ENCODE results near the gene IL4R. TPM values are rescaled to one million over a fixed set of nuclear protein-coding genes. Genes with fewer than 3 reads are reported as not detected.

IL4R gene
- total RNA-seq, 1 experiment from 2014 or later: 29.6 TPM

GRCh38 chr16:27281243-27281642, 32.5 kb upstream of the IL4R start:
- ChIA-PET POLR2A (no interaction called here), CTCF (no interaction called here)

GRCh38 chr16:27284865-27285675, 28.7 kb upstream of the IL4R start:
- TF ChIP-seq RAD21 (IDR thresholded peaks at IDR 0.05; ENCODE audit: low read depth): no peak
- TF ChIP-seq ELF1 (IDR thresholded peaks at IDR 0.05; ENCODE audit: borderline replicate concordance, low read depth): no peak
- TF ChIP-seq REST (IDR thresholded peaks at IDR 0.05; ENCODE audit: low read depth): no peak
- no peak for TF ChIP-seq SP1 (IDR thresholded peaks at IDR 0.05; ENCODE audit: low read depth)
- no peak for TF ChIP-seq CTCF (IDR thresholded peaks at IDR 0.05 in 2 of 3, conservative IDR thresholded peaks at IDR 0.05 in 1 of 3; ENCODE audit: borderline replicate concordance in 1 of 3, insufficient read depth in 1 of 3, low read depth in 2 of 3, low read length in 2 of 3)
- TF ChIP-seq ZNF274 (IDR thresholded peaks at IDR 0.05; ENCODE audit: low read depth, low read length): no peak
- TF ChIP-seq JUND (IDR thresholded peaks at IDR 0.05): no peak
- no peak for TF ChIP-seq FOSL1 (IDR thresholded peaks at IDR 0.05; ENCODE audit: low read depth)
- no peak for TF ChIP-seq CBX3 (IDR thresholded peaks at IDR 0.05; ENCODE audit: low read depth)
- no peak for TF ChIP-seq EZH2phosphoT487 (IDR thresholded peaks at IDR 0.05; ENCODE audit: borderline replicate concordance)
- TF ChIP-seq TCF7L2 (IDR thresholded peaks at IDR 0.05; ENCODE audit: borderline replicate concordance, extremely low read depth, insufficient read depth, insufficient read length): no peak
- POLR2A ChIA-PET: no interaction called here
- no TSS peak for BruUV-seq (replicated peaks)
- Histone ChIP-seq H3K9me3 (ENCODE audit: control insufficient read depth in 1 of 2, insufficient read depth in 1 of 2, low read depth in 1 of 2, low read length in 2 of 2) (no peaks in the 10 kb centered on the region), H3K9ac (ENCODE audit: low read length) (no peak overlapping the region), H3K4me1 (ENCODE audit: control insufficient read depth in 1 of 2, insufficient read depth in 2 of 2, low read length in 2 of 2) (peaks cover 9 to 18% of the 10 kb centered on the region in 2 experiments; a peak in 3 of 4 replicates), H3K36me3 (ENCODE audit: control insufficient read depth in 1 of 2, insufficient read depth in 2 of 2, low read length in 2 of 2) (no peaks in the 10 kb centered on the region), H3K4me3 (replicated peaks in 1 of 2; ENCODE audit: low read depth in 1 of 2, low read length in 2 of 2) (no peak overlapping the region), H3K9me2 (ENCODE audit: insufficient read depth) (no peaks in the 10 kb centered on the region), H2AFZ (ENCODE audit: low read depth, low read length, poor library complexity, severe bottlenecking) (no peak overlapping the region), H3K27ac (ENCODE audit: low read depth, low read length) (no peak overlapping the region), H3K4me2 (ENCODE audit: low read length) (no peak overlapping the region), H3K27me3 (ENCODE audit: insufficient read depth, low read length) (no peaks in the 10 kb centered on the region), H3K79me2 (ENCODE audit: insufficient read depth, low read length) (no peaks in the 10 kb centered on the region), H4K20me1 (ENCODE audit: insufficient read depth) (no peaks in the 10 kb centered on the region)
- RAD21 ChIA-PET (ENCODE audit: low non-redundant PET in 1 of 2, low total read pairs in 2 of 2, uncharacterized antibody in 2 of 2, unreplicated experiment in 2 of 2): no interaction called here
- ATAC-seq (no peak), DNase-seq (ENCODE audit: low read depth, low spot score) (no peak)
- intact Hi-C loops (cut with micrococcal nuclease): no loop called here
- CTCF ChIA-PET: no interaction called here

More at GRCh38 chr16:27281243-27281642, 32.5 kb upstream of the IL4R start:
- H3K36me3 ChIP-seq (ENCODE audit: control insufficient read depth in 1 of 2, insufficient read depth in 2 of 2, low read length in 2 of 2): no peaks in the 10 kb centered on the region
- DNase-seq (ENCODE audit: low read depth, low spot score): no peak
- no peaks in the 10 kb centered on the region for H3K9me3 ChIP-seq (ENCODE audit: control insufficient read depth in 1 of 2, insufficient read depth in 1 of 2, low read depth in 1 of 2, low read length in 2 of 2)
- no peaks in the 10 kb centered on the region for H3K9me2 ChIP-seq (ENCODE audit: insufficient read depth)
- no peak overlapping the region for H3K9ac ChIP-seq (ENCODE audit: low read length)
- TF ChIP-seq ATF3 (IDR thresholded peaks at IDR 0.05) (no peak), POLR2A (IDR thresholded peaks at IDR 0.05; ENCODE audit: borderline replicate concordance, extremely low read depth, insufficient read depth, insufficient read length) (no peak), SP1 (IDR thresholded peaks at IDR 0.05; ENCODE audit: low read depth) (no peak), YY1 (IDR thresholded peaks at IDR 0.05; ENCODE audit: extremely low read depth, insufficient replicate concordance, low read depth, low read length) (no peak), EGR1 (IDR thresholded peaks at IDR 0.05; ENCODE audit: low read depth) (no peak), EZH2phosphoT487 (IDR thresholded peaks at IDR 0.05; ENCODE audit: borderline replicate concordance) (no peak)
- peaks cover 3 to 7% of the 10 kb centered on the region in 2 experiments; a peak in 2 of 4 replicates for H3K4me1 ChIP-seq (ENCODE audit: control insufficient read depth in 1 of 2, insufficient read depth in 2 of 2, low read length in 2 of 2)
- no peak overlapping the region for H3K4me2 ChIP-seq (ENCODE audit: low read length)
- H3K4me3 ChIP-seq (replicated peaks in 1 of 2; ENCODE audit: low read depth in 1 of 2, low read length in 2 of 2): no peak overlapping the region
- H3K27me3 ChIP-seq (ENCODE audit: insufficient read depth, low read length): no peaks in the 10 kb centered on the region
- H3K79me2 ChIP-seq (ENCODE audit: insufficient read depth, low read length): no peaks in the 10 kb centered on the region
- ATAC-seq: no peak
- intact Hi-C loops (cut with micrococcal nuclease): no loop called here
- H2AFZ ChIP-seq (ENCODE audit: low read depth, low read length, poor library complexity, severe bottlenecking): no peak overlapping the region
- RAD21 ChIA-PET (ENCODE audit: low non-redundant PET in 1 of 2, low total read pairs in 2 of 2, uncharacterized antibody in 2 of 2, unreplicated experiment in 2 of 2): no interaction called here
- H3K27ac ChIP-seq (ENCODE audit: low read depth, low read length): no peak overlapping the region
- BruUV-seq (replicated peaks): no TSS peak
- H4K20me1 ChIP-seq (ENCODE audit: insufficient read depth): no peaks in the 10 kb centered on the region
